Liver (tissue), 9 donors: Measurements from ENCODE around the gene CKM. TPM values are rescaled to one million over a fixed set of nuclear protein-coding genes. Genes with fewer than 3 reads are reported as not detected.

Experiments
- DNase-seq: peaks from one replicate; pipeline ENCODE4 v3.0.0-alpha.2; 2017; ENCODE audit warnings: low spot score
- H3K27ac ChIP-seq, 2 donors: one replicate each; pipeline ENCODE4 v1.7.0; 2013; ENCODE audit warnings: inconsistent platforms in 2 of 2, low read length in 2 of 2, control low read depth in 1 of 2, low read depth in 1 of 2, mild to moderate bottlenecking in 1 of 2
- H3K27me3 ChIP-seq, 4 donors: one replicate each; pipeline versions ENCODE4 v1.6.1 to v1.7.0; 2013; ENCODE audit warnings: low read length in 3 of 4, inconsistent platforms in 1 of 4, mild to moderate bottlenecking in 1 of 4, moderate library complexity in 1 of 4; ENCODE audit not compliant: control insufficient read depth in 4 of 4, insufficient read depth in 4 of 4
- H3K36me3 ChIP-seq, 4 donors: one replicate each; pipeline versions ENCODE4 v1.6.1 to v1.7.0; 2013; ENCODE audit warnings: low read length in 3 of 4, mild to moderate bottlenecking in 3 of 4, low read depth in 1 of 4, moderate library complexity in 1 of 4; ENCODE audit not compliant: control insufficient read depth in 4 of 4, insufficient read depth in 3 of 4
- H3K4me1 ChIP-seq, 4 donors: one replicate each; pipeline versions ENCODE4 v1.6.1 to v1.7.0; 2013; ENCODE audit warnings: low read length in 3 of 4, mild to moderate bottlenecking in 3 of 4, moderate library complexity in 1 of 4; ENCODE audit not compliant: control insufficient read depth in 4 of 4, insufficient read depth in 4 of 4
- H3K4me3 ChIP-seq, 3 donors: one replicate each; pipeline versions ENCODE4 v1.6.1 to v1.7.0; 2013; ENCODE audit warnings: low read length in 3 of 3, control low read depth in 1 of 3, low read depth in 1 of 3, mild to moderate bottlenecking in 1 of 3
- H3K9ac ChIP-seq, 2 donors: one replicate each; pipeline ENCODE4 v1.7.0; 2013; ENCODE audit warnings: low read length in 2 of 2, mild to moderate bottlenecking in 2 of 2, moderate library complexity in 2 of 2, control low read depth in 1 of 2, low read depth in 1 of 2
- H3K9me3 ChIP-seq, 4 donors: one replicate each; pipeline versions ENCODE4 v1.6.1 to v1.7.0; 2013; ENCODE audit warnings: low read length in 3 of 4; ENCODE audit not compliant: control insufficient read depth in 4 of 4
- ATF3 ChIP-seq: IDR thresholded peaks from 2 replicates; pipeline ENCODE4 v1.6.1; 2016; ENCODE audit warnings: antibody characterized with exemption
- CTCF ChIP-seq: fragments of 150-350 bp; IDR thresholded peaks from 2 replicates; pipeline ENCODE4 v1.5.1; 2017; ENCODE audit warnings: improper control_type of control experiment, low read depth, low read length; ENCODE audit not compliant: missing input control
- EGR1 ChIP-seq, 2 donors: IDR thresholded peaks; 2 replicates each; pipeline ENCODE4 v1.6.1; 2016 to 2018; ENCODE audit warnings: antibody characterized with exemption in 2 of 2, low read depth in 2 of 2
- FOXA1 ChIP-seq: IDR thresholded peaks from 2 replicates; pipeline ENCODE4 v1.6.1; 2016; ENCODE audit warnings: antibody characterized with exemption
- FOXA2 ChIP-seq: IDR thresholded peaks from 2 replicates; pipeline ENCODE4 v1.6.1; 2016; ENCODE audit warnings: antibody characterized with exemption
- GABPA ChIP-seq, 2 donors: IDR thresholded peaks in 1 of 2; conservative IDR thresholded peaks in 1 of 2; 2 replicates each; pipeline ENCODE4 v1.6.1; 2016; ENCODE audit warnings: antibody characterized with exemption in 2 of 2, mild to moderate bottlenecking in 1 of 2, moderate library complexity in 1 of 2
- HNF4A ChIP-seq, 2 donors: conservative IDR thresholded peaks; 2 replicates each; pipeline ENCODE4 v1.6.1; 2016; ENCODE audit warnings: antibody characterized with exemption in 2 of 2, mild to moderate bottlenecking in 2 of 2
- HNF4G ChIP-seq: IDR thresholded peaks from 2 replicates; pipeline ENCODE4 v1.6.1; 2016; ENCODE audit warnings: antibody characterized with exemption
- JUND ChIP-seq, 2 donors: IDR thresholded peaks; 2 replicates each; pipeline ENCODE4 v1.6.1; 2016; ENCODE audit warnings: antibody characterized with exemption in 2 of 2
- MAX ChIP-seq: IDR thresholded peaks from 2 replicates; pipeline ENCODE4 v1.6.1; 2016; ENCODE audit warnings: antibody characterized with exemption
- NR2F2 ChIP-seq: IDR thresholded peaks from 2 replicates; pipeline ENCODE4 v1.6.1; 2016; ENCODE audit warnings: antibody characterized with exemption
- RAD21 ChIP-seq, 2 donors: IDR thresholded peaks; 2 replicates each; pipeline ENCODE4 v1.6.1; 2016; ENCODE audit warnings: antibody characterized with exemption in 2 of 2, mild to moderate bottlenecking in 2 of 2
- REST ChIP-seq: IDR thresholded peaks from 2 replicates; pipeline ENCODE4 v1.6.1; 2016; ENCODE audit warnings: antibody characterized with exemption, mild to moderate bottlenecking
- SP1 ChIP-seq: IDR thresholded peaks from 2 replicates; pipeline ENCODE4 v1.6.1; 2018; ENCODE audit warnings: antibody characterized with exemption, mild to moderate bottlenecking
- TAF1 ChIP-seq: conservative IDR thresholded peaks from 2 replicates; pipeline ENCODE4 v1.6.1; 2016; ENCODE audit warnings: antibody characterized with exemption, mild to moderate bottlenecking
- YY1 ChIP-seq: IDR thresholded peaks from 2 replicates; pipeline ENCODE4 v1.6.1; 2016; ENCODE audit warnings: antibody characterized with exemption, mild to moderate bottlenecking
- ZBTB33 ChIP-seq: IDR thresholded peaks from 2 replicates; pipeline ENCODE4 v1.6.1; 2016; ENCODE audit warnings: antibody characterized with exemption
- WGBS: extraction: QIAGEN DNeasy Blood & Tissue Kit; methylation state at CpG from one replicate; pipeline ENCODE4 v1.1.7; 2013; 5-methylcytosine and 5-hydroxymethylcytosine counted together
- polyA plus RNA-seq, 2 donors: library from polyadenylated mRNA; stranded (reverse) in 1 of 2; unstranded in 1 of 2; fragments of 200-250 nt in 1 of 2; fragments of >200 nt in 1 of 2; fragmentation: Nextera tagmentation in 1 of 2; extraction: Ambion mirVana in 1 of 2; gene quantifications; one replicate each; pipeline versions ENCODE4 v1.2.1 to v1.2.3, GENCODE V29; 2013 to 2015
- total RNA-seq, 2 donors: library from RNA; depleted of rRNA; stranded (reverse); fragments of >200 nt; gene quantifications; one replicate each; pipeline ENCODE4 v1.2.3, GENCODE V29; 2014
- donor health status: healthy.
- donor health status: healthy.
- donor health status: healthy.
- donor health status: healthy.
- donor health status: healthy.

The CKM gene
- total and polyA plus RNA-seq, 4 donors, result 0.05 to 0.37 (median 0.17) TPM; not detected in 1

- TF ChIP-seq TAF1 (no peak), FOXA2 (no peak)
Measured at GRCh38 chr19:45305421-45305820, 17.3 kb downstream of the CKM start (continued).

- H3K4me1 ChIP-seq, result peaks cover 1 to 11% (median 5%) of the 10 kb centered on the region in 4 donors
- H3K9me3 ChIP-seq, result no peaks in the 10 kb centered on the region
- 58% methylated on average over 4 of the region's 4 CpGs for WGBS
- H3K36me3 ChIP-seq, result peaks cover 0 to 9% (median 3%) of the 10 kb centered on the region in 4 donors
- DNase-seq, result no peak
- H3K9ac ChIP-seq, result no peak overlapping the region
- no peaks in the 10 kb centered on the region for H3K27me3 ChIP-seq
- no peak overlapping the region for H3K27ac ChIP-seq
- TF ChIP-seq MAX (no peak), HNF4G (no peak), TAF1 (no peak), REST (no peak), JUND (IDR thresholded peaks at IDR 0.05) (no peak), GABPA (IDR thresholded peaks at IDR 0.05 in 1 of 2, conservative IDR thresholded peaks at IDR 0.05 in 1 of 2) (no peak), NR2F2 (no peak), EGR1 (IDR thresholded peaks at IDR 0.05; ENCODE audit: low read depth in 2 of 2) (no peak), FOXA1 (no peak), ATF3 (no peak), YY1 (no peak), SP1 (no peak), CTCF (no peak), HNF4A (conservative IDR thresholded peaks at IDR 0.05) (no peak), ZBTB33 (no peak), FOXA2 (no peak), RAD21 (IDR thresholded peaks at IDR 0.05) (no peak)
- H3K4me3 ChIP-seq, result no peak overlapping the region
Measured at GRCh38 chr19:45305007-45305406, 17.7 kb downstream of the CKM start.
